Natural killer cell (primary cell): ENCODE measurements around the gene ZNF467. TPM values are rescaled to one million over a fixed set of nuclear protein-coding genes. Genes with fewer than 3 reads are reported as not detected.

ENCODE experiments used
- ATAC-seq, 3 donors: fragments of 150-1000 bp in 2 of 3; fragments of 200-7000 bp in 1 of 3; cut with Tn5 transposase; 1 replicate in 1 of 3; 2 replicates in 2 of 3; pipeline ENCODE4 v1.10.0; 2021; ENCODE audit warnings: mild to moderate bottlenecking in 2 of 3, moderate library complexity in 2 of 3
- DNase-seq, 2 donors: peaks; one replicate each; pipeline versions ENCODE4 v3.0.0 to v3.0.0-alpha.2; 2013 to 2021; ENCODE audit warnings: mixed read lengths in 1 of 2
- H3K27ac ChIP-seq: one replicate; pipeline ENCODE4 v1.5.1; 2013; ENCODE audit warnings: mild to moderate bottlenecking, low read length
- H3K27me3 ChIP-seq: one replicate; pipeline ENCODE4 v1.6.1; 2013; ENCODE audit warnings: low read length; ENCODE audit not compliant: control insufficient read depth, insufficient read depth
- H3K36me3 ChIP-seq: one replicate; pipeline ENCODE4 v1.6.1; 2013; ENCODE audit warnings: low read length; ENCODE audit not compliant: control insufficient read depth, insufficient read depth
- H3K4me1 ChIP-seq: one replicate; pipeline ENCODE4 v1.6.1; 2013; ENCODE audit warnings: low read length; ENCODE audit not compliant: control insufficient read depth, insufficient read depth
- H3K4me3 ChIP-seq: one replicate; pipeline ENCODE4 v1.5.1; 2013; ENCODE audit warnings: low read length
- H3K9me3 ChIP-seq: one replicate; pipeline ENCODE4 v1.6.1; 2013; ENCODE audit warnings: low read length; ENCODE audit not compliant: control insufficient read depth, insufficient read depth
- H3K27ac Mint-ChIP-seq, 2 donors: one replicate each; pipeline ENCODE4 v1.8.0; 2022; ENCODE audit warnings: mild to moderate bottlenecking in 2 of 2, mixed read lengths in 2 of 2, moderate library complexity in 1 of 2
- H3K27me3 Mint-ChIP-seq, 2 donors: one replicate each; pipeline ENCODE4 v1.8.0; 2022; ENCODE audit warnings: low read depth in 2 of 2, mixed read lengths in 2 of 2
- H3K36me3 Mint-ChIP-seq: one replicate; pipeline ENCODE4 v1.8.0; 2022; ENCODE audit warnings: mixed read lengths
- H3K4me1 Mint-ChIP-seq, 2 donors: one replicate each; pipeline ENCODE4 v1.8.0; 2022; ENCODE audit warnings: mixed read lengths in 2 of 2
- H3K4me3 Mint-ChIP-seq: one replicate; pipeline ENCODE4 v1.8.0; 2022; ENCODE audit warnings: mild to moderate bottlenecking, moderate library complexity, mixed read lengths
- H3K9me3 Mint-ChIP-seq, 2 donors: one replicate each; pipeline ENCODE4 v1.8.0; 2022; ENCODE audit warnings: mixed read lengths in 2 of 2
- WGBS: methylation state at CpG from one replicate; pipeline ENCODE4 v1.1.7; 2013; ENCODE audit warnings: missing lambda C conversion rate; ENCODE audit not compliant: insufficient coverage; 5-methylcytosine and 5-hydroxymethylcytosine counted together
- intact Hi-C: fragments of 100-400 bp; cut with micrococcal nuclease; formaldehyde crosslinking; loops from one replicate; pipeline ENCODE4 v1.14.2; 2022
- total RNA-seq, 4 donors: library from RNA; stranded (reverse); fragments of 120-200 nt in 1 of 4; gene quantifications; one replicate each; pipeline versions ENCODE4 v1.2.3 to v1.2.4, GENCODE V29; 2013 to 2022
- TF ChIP-seq, protein P1 (sequence below): fragments of 200-600 bp; IDR thresholded peaks from one replicate; pipeline ENCODE4 v1.8.0; 2022; ENCODE audit warnings: antibody characterized with exemption

ZNF467 gene, protein sequence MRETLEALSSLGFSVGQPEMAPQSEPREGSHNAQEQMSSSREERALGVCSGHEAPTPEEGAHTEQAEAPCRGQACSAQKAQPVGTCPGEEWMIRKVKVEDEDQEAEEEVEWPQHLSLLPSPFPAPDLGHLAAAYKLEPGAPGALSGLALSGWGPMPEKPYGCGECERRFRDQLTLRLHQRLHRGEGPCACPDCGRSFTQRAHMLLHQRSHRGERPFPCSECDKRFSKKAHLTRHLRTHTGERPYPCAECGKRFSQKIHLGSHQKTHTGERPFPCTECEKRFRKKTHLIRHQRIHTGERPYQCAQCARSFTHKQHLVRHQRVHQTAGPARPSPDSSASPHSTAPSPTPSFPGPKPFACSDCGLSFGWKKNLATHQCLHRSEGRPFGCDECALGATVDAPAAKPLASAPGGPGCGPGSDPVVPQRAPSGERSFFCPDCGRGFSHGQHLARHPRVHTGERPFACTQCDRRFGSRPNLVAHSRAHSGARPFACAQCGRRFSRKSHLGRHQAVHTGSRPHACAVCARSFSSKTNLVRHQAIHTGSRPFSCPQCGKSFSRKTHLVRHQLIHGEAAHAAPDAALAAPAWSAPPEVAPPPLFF
- 1 to 10 TPM; 2.8 to 5.4 (median 3.7) TPM for total RNA-seq
- total RNA-seq (2013): 2.1 TPM

DNA sequence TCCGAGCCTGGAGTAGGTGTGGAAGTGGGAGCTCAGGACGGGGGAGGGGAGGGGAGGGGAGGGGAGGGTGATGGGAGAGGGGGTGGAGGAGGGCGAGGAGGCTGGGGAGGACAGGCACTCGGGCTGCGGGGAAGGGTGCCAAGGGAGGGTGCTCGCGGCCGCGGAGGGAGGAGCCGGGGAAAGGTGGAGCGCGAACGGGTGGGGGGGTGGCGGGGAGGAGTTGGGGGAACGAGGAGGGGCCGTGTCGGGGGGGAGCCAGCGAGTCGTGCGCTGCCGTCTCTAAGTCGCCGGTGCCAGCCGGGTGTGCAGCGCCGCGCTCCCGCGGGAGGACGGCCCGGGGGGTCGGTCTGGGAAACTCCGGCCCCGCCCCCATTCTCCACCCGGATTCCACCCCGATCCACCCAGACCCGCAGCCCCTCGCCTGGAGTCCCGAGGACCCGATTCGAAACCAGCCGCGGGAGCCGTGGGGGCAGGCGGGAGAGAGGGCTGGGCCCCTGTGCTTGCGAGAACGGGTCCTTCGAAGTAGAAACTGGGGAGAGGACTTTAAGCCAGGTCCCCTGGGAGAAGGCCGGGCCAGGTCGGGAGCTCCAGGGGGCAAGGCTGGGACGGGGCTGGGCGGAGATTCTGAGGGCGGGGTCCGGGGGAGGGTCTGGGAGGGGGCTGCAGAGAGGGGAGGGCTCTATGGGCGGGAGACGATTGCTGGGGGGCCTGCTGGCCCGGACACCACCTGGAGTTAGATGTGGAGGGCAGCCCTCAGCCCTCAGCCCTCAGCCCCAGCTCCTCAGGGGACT is at the start of gene ZNF467:
Gene ZNF467, minus strand, starts transcription at position 143 of the 791 bp plus-strand sequence. CDS start 2,556 bp downstream, outside the sequence.
- Mint-ChIP-seq H3K36me3 (no peaks in the 10 kb centered on the region), H3K27me3 (no peaks in the 10 kb centered on the region), H3K9me3 (no peaks in the 10 kb centered on the region), H3K27ac (peak within 1 kb of the TSS in 1 of 2 donors; percentile 73), H3K4me1 (peaks cover 0 to 15% of the 10 kb centered on the region in 2 donors), H3K4me3 (peak within 1 kb of the TSS; percentile 88)
- peak; percentile 34 to 41 (median 40) for ATAC-seq
- Histone ChIP-seq H3K27ac (no peak within 1 kb of the TSS), H3K4me3 (peak within 1 kb of the TSS; percentile 55), H3K9me3 (no peaks in the 10 kb centered on the region), H3K27me3 (peaks cover 4% of the 10 kb centered on the region), H3K4me1 (peaks cover 28% of the 10 kb centered on the region), H3K36me3 (no peaks in the 10 kb centered on the region)
- intact Hi-C loops: no loop called here
- DNase-seq: peak; percentile 27 to 80
- TF ChIP-seq, protein P1, sequence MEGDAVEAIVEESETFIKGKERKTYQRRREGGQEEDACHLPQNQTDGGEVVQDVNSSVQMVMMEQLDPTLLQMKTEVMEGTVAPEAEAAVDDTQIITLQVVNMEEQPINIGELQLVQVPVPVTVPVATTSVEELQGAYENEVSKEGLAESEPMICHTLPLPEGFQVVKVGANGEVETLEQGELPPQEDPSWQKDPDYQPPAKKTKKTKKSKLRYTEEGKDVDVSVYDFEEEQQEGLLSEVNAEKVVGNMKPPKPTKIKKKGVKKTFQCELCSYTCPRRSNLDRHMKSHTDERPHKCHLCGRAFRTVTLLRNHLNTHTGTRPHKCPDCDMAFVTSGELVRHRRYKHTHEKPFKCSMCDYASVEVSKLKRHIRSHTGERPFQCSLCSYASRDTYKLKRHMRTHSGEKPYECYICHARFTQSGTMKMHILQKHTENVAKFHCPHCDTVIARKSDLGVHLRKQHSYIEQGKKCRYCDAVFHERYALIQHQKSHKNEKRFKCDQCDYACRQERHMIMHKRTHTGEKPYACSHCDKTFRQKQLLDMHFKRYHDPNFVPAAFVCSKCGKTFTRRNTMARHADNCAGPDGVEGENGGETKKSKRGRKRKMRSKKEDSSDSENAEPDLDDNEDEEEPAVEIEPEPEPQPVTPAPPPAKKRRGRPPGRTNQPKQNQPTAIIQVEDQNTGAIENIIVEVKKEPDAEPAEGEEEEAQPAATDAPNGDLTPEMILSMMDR: no peak
- 6% methylated on average over 56 of the region's 57 CpGs for WGBS

DNA sequence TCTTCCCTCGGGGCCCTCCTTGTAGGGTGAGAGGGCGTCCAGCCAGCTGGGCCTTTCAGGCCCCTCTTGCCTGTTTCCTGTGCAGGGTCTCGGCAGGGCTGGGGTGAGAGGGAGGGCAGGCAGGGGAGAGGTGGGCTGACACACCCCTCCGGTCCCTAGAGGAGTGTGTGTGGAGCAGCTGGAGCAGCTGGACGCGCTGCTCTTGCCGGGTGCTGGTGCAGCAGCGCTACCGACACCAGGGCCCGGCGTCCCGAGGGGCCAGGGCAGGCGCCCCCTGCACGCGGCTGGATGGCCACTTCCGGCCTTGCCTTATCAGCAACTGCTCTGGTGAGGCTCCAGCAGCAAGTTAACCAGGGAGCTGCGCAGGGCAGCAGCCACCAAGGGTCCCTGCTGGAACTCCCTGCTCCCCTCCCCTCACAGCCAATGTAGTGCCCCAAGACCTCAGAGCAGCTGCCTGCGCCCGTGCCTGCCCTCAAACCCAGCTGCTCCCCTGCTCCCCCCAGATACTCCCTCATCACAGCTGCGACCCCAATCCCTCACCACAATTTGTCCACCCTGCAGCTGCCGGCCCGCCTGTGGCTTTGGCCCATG is 49.1 kb upstream of the ZNF467 start:
- Histone ChIP-seq H3K4me1 (no peaks in the 10 kb centered on the region), H3K27me3 (no peaks in the 10 kb centered on the region), H3K36me3 (no peaks in the 10 kb centered on the region), H3K9me3 (no peaks in the 10 kb centered on the region), H3K4me3 (no peak overlapping the region), H3K27ac (no peak overlapping the region)
- Mint-ChIP-seq H3K27me3 (no peaks in the 10 kb centered on the region), H3K27ac (no peak overlapping the region), H3K36me3 (no peaks in the 10 kb centered on the region), H3K9me3 (no peaks in the 10 kb centered on the region), H3K4me3 (no peak overlapping the region), H3K4me1 (no peaks in the 10 kb centered on the region)
- WGBS: 67% methylated on average over 22 of the region's 22 CpGs
- DNase-seq (no peak), ATAC-seq (no peak)
- TF ChIP-seq, protein P1: no peak
- intact Hi-C loops: no loop called here

DNA sequence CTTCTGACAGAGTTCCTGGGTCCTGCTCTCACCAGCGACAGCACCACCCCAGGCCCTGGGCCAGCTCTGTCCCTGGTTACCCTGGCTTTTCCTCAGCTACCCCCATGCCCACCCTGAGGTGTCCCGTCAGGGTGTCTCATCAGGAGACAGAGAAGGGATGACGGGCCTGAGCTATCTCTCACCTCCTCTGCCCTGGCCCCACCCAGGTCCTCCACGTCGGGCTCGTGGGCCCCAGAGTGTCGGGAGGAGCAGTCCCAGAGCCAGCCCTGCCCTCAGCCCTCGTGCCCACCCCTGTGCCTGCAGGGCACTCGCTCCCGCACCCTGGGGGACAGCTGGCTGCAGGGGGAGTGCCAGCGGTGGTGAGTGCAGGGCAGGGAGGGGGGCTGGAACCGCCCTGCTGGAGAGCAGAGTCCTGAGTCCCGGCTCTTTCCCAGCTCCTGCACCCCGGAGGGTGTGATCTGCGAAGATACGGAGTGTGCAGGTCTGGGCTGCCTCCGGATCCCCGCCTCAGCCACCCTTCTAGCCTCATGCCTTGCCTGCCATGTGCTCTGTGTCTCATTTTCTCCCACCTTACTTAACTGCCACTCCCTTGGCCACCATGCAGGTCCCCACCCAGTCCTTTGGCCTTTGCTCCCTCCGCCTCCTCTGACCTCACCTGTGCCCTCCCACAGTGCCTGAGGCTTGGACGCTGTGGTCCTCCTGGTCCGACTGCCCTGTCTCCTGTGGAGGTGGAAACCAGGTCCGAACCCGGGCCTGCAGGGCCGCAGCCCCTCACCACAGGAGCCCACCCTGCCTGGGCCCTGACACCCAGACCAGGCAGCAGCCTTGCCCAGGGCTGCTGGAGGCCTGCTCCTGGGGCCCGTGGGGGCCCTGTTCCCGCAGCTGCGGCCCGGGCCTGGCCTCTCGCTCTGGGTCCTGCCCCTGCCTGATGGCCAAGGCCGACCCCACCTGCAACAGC is 48.1 kb upstream of the ZNF467 start:
- Histone ChIP-seq H3K9me3 (no peaks in the 10 kb centered on the region), H3K4me3 (no peak overlapping the region), H3K4me1 (no peaks in the 10 kb centered on the region), H3K36me3 (no peaks in the 10 kb centered on the region), H3K27me3 (no peaks in the 10 kb centered on the region), H3K27ac (no peak overlapping the region)
- H3K36me3 Mint-ChIP-seq: no peaks in the 10 kb centered on the region
- no peaks in the 10 kb centered on the region for H3K4me1 Mint-ChIP-seq
- intact Hi-C loops: no loop called here
- H3K27me3 Mint-ChIP-seq: no peaks in the 10 kb centered on the region
- no peak overlapping the region for H3K4me3 Mint-ChIP-seq
- H3K27ac Mint-ChIP-seq: no peak overlapping the region
- DNase-seq: no peak
- no peak for ATAC-seq
- TF ChIP-seq, protein P1: no peak
- WGBS: 87% methylated on average over 30 of the region's 30 CpGs
- no peaks in the 10 kb centered on the region for H3K9me3 Mint-ChIP-seq
